ENCODE results near the gene MYLK2. TPM values are rescaled to one million over a fixed set of nuclear protein-coding genes. Genes with fewer than 3 reads are reported as not detected.

The MYLK2 gene
- total RNA-seq, 1 experiment from 2014 or later, result 0.74 TPM

DNA sequence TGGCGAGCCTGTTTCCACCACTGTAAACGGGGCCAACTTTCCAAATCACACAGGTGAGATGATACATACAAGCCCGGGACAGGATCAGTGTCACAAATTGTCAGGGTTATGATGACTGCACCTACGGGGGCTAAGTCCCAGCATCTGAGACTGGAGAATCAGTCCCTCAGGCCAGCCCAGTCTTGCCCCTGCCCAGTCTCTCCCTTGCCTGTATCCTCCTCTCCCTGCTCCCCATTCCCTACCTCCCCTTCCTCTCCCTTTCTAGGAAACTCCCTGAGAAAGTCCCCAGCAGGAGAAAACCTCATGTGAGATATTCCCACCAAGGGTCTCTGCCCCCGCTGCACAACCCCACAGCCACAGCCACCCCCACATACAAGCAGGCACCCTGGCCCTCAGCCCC, 24.7 kb downstream of the MYLK2 start:
- no peak overlapping the region for H2BK20ac ChIP-seq (ENCODE audit: low read depth, low read length, poor library complexity, severe bottlenecking)
- no peaks in the 10 kb centered on the region for H3K23me2 ChIP-seq (ENCODE audit: insufficient read length, low read depth, low read length, poor library complexity, severe bottlenecking)
- no peak overlapping the region for H2BK15ac ChIP-seq (ENCODE audit: low read depth, low read length)
- H3K9me3 ChIP-seq (ENCODE audit: control insufficient read depth, low read depth, low read length), result no peaks in the 10 kb centered on the region
- WGBS (ENCODE audit: extremely low coverage, insufficient read length, low lambda C conversion rate), result no CpG with 5 or more reads among the region's 5 CpGs
- H2BK5ac ChIP-seq (ENCODE audit: insufficient read length, low read length), result no peak overlapping the region
- DNase-seq, result no peak
- H3K56ac ChIP-seq (ENCODE audit: insufficient read length, low read depth, low read length), result no peak overlapping the region
- H3K27me3 ChIP-seq (ENCODE audit: insufficient read depth, low read length), result no peaks in the 10 kb centered on the region
- no peak overlapping the region for H4K91ac ChIP-seq (ENCODE audit: insufficient read length, low read depth, low read length)
- Mint-ChIP-seq H3K9me3 (no peaks in the 10 kb centered on the region), H3K27me3 (ENCODE audit: low read depth) (peaks cover 16% of the 10 kb centered on the region), H3K27ac (0 out of 7 replicates have a peak overlapping the region, but pooled peaks of 1 of the 3 experiments have one; percentile 22), H3K4me1 (peaks cover 28 to 29% of the 10 kb centered on the region in 2 experiments), H3K36me3 (ENCODE audit: insufficient read depth in 1 of 3, low read depth in 3 of 3) (no peaks in the 10 kb centered on the region), H3K4me3 (no peak overlapping the region)
- H3K9ac ChIP-seq (ENCODE audit: extremely low read depth, insufficient read length, low read length), result no peak overlapping the region
- no peak overlapping the region for H3K23ac ChIP-seq (ENCODE audit: insufficient read length, low read depth, low read length)
- H4K5ac ChIP-seq (ENCODE audit: insufficient read length, low read depth, low read length), result no peak overlapping the region
- H3K4ac ChIP-seq (ENCODE audit: low read depth, low read length), result no peak overlapping the region
- no peak overlapping the region for H2BK12ac ChIP-seq (ENCODE audit: insufficient read length, low read depth, low read length)
- no peaks in the 10 kb centered on the region for H4K20me1 ChIP-seq (ENCODE audit: control insufficient read depth, insufficient read depth, insufficient read length)
- H2BK120ac ChIP-seq (ENCODE audit: low read depth, low read length, poor library complexity, severe bottlenecking), result no peak overlapping the region
- no peak overlapping the region for H2AK5ac ChIP-seq (ENCODE audit: insufficient read length, low read length)
- H3K79me2 ChIP-seq (ENCODE audit: insufficient read depth, low read length), result no peaks in the 10 kb centered on the region
- no peak overlapping the region for H4K8ac ChIP-seq (replicated peaks; ENCODE audit: insufficient read length, low read depth, low read length)
- no peak overlapping the region for H3K4me2 ChIP-seq (ENCODE audit: insufficient read depth, insufficient read length, low read length)
- no peak overlapping the region for H3T11ph ChIP-seq (ENCODE audit: low read length)
- no peak overlapping the region for H3K14ac ChIP-seq (ENCODE audit: insufficient read depth, low read length)
- H3K27ac ChIP-seq (ENCODE audit: insufficient read length, low read depth, low read length), result no peak overlapping the region
- no peak for TF ChIP-seq CTCF (conservative IDR thresholded peaks at IDR 0.05)
- no peaks in the 10 kb centered on the region for H3K79me1 ChIP-seq (ENCODE audit: insufficient read depth, low read depth, low read length, poor library complexity, severe bottlenecking)
- no peaks in the 10 kb centered on the region; the same call in 1 of the 2 replicates for H3K4me1 ChIP-seq (ENCODE audit: insufficient read depth, low read length)
- no peak overlapping the region for H2AFZ ChIP-seq (ENCODE audit: low read length)
- H3K18ac ChIP-seq (ENCODE audit: insufficient read length, low read depth, low read length), result no peak overlapping the region

Measured in H9 (cell line).